Cerebellar nuclear complex (tissue), 1 donor: ENCODE data around the gene NLGN3.

ENCODE experiments used
- DNase-seq, 2 experiments: peaks; one replicate each; lab custom pipeline; 2025; lab: John Stamatoyannopoulos, UW

The NLGN3 gene

DNA sequence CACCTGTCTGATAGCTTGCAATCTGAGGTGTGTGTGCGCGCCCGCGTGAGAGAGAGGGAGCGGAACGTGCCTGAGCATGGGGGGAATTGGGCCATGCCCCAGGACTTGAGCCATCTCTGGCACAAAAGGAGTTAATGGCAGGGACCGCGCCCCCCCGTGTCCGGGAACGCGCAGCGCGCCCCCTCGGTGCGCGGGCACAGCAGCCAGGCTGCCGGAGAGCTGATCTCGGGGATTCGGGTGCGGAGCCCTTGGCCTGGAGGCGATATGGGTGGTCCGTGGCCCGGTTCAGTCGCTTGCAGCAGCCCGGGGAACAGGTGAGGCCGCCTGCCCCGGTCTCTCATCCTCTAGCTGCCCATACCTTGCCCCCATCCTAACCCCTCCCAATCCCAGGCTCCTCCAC lies at the start of gene NLGN3:
NLGN3 (plus strand) TSS at position 191 of the 400 bp plus-strand sequence. CDS start 2,909 bp downstream, outside the sequence.
- peak in 1 of 2 experiments; percentile 9 for DNase-seq

DNA sequence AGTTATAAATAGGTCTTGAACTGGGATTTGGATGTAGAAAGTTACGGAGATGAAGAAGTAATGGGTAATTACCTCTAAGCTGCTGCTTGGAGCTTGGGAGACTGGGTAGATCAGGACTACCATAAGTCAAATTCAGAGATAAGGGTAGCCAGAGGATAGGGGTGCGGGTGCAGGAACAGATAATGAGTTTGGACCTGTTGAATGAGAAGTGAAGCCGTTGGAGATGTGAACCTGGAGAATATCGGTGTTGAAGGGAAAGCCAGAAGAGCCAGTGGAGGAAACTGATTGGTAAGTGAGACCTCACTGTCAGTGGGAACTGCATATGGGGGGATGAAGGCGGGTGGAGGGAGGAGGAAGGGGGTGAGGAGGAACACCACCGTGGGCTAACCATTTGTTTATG lies 49.6 kb upstream of the NLGN3 start:
- DNase-seq = no peak

- peak; percentile 19 to 69 for DNase-seq
Observed at GRCh38 chrX:71095555-71095980, 49.1 kb upstream of the NLGN3 start, which contains the start of gene FOXO4. FOXO4 (plus strand) TSS chrX:71095851; CDS start chrX:71096529, 678 bp downstream.

- no peak for DNase-seq
Observed at GRCh38 chrX:71095981-71096759, 48.5 kb upstream of the NLGN3 start.

DNA sequence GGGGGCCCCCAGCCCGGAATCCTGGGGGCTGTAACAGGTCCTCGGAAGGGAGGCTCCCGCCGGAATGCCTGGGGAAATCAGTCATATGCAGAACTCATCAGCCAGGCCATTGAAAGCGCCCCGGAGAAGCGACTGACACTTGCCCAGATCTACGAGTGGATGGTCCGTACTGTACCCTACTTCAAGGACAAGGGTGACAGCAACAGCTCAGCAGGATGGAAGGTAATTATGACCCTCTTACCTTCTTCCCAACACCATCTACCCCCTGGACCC lies 47.9 kb upstream of the NLGN3 start:
- DNase-seq = no peak

- no peak for DNase-seq
Observed at GRCh38 chrX:71098302-71098701, 46.3 kb upstream of the NLGN3 start.

- no peak for DNase-seq
Observed at GRCh38 chrX:71098951-71099506, 45.6 kb upstream of the NLGN3 start.

GRCh38 chrX:71099736-71100135 lies 44.9 kb upstream of the NLGN3 start:
- DNase-seq = no peak

DNA sequence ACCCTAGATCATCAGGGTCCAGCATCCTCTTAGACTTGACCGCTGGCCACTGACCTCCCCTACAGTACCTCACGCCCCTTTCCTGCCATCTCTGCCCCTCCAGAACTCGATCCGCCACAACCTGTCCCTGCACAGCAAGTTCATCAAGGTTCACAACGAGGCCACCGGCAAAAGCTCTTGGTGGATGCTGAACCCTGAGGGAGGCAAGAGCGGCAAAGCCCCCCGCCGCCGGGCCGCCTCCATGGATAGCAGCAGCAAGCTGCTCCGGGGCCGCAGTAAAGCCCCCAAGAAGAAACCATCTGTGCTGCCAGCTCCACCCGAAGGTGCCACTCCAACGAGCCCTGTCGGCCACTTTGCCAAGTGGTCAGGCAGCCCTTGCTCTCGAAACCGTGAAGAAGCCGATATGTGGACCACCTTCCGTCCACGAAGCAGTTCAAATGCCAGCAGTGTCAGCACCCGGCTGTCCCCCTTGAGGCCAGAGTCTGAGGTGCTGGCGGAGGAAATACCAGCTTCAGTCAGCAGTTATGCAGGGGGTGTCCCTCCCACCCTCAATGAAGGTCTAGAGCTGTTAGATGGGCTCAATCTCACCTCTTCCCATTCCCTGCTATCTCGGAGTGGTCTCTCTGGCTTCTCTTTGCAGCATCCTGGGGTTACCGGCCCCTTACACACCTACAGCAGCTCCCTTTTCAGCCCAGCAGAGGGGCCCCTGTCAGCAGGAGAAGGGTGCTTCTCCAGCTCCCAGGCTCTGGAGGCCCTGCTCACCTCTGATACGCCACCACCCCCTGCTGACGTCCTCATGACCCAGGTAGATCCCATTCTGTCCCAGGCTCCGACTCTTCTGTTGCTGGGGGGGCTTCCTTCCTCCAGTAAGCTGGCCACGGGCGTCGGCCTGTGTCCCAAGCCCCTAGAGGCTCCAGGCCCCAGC lies 43.8 kb upstream of the NLGN3 start:
- DNase-seq = no peak

DNA sequence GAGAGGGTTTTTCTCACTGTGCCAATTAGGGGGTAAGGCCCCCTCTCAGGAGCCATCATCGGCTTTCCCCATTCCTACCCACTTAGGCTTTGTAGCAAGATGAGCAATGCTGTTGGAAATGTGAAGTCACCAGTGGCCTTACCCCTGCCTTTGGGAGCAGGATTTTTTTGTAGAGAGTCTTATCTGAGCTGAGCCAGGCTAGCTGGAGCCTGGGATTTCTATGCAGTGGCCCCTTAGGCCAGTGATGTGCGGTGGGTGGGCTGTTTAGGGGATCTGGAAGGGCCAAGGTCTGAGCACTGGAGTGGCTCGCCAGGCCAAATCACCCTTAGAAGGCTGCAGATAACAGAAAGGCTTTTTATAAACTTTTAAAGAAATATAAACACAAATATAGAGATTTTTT lies 42.3 kb upstream of the NLGN3 start:
- DNase-seq = no peak

- DNase-seq = no peak
Observed at GRCh38 chrX:71103110-71103983, 41.3 kb upstream of the NLGN3 start.

- DNase-seq = no peak
Observed at GRCh38 chrX:71105628-71106027, 39.0 kb upstream of the NLGN3 start.

- no peak for DNase-seq
Observed at GRCh38 chrX:71106427-71106826, 38.2 kb upstream of the NLGN3 start, which contains the start of gene CXorf65. CXorf65 (minus strand) TSS chrX:71106740; CDS start chrX:71106556, 184 bp downstream.

DNA sequence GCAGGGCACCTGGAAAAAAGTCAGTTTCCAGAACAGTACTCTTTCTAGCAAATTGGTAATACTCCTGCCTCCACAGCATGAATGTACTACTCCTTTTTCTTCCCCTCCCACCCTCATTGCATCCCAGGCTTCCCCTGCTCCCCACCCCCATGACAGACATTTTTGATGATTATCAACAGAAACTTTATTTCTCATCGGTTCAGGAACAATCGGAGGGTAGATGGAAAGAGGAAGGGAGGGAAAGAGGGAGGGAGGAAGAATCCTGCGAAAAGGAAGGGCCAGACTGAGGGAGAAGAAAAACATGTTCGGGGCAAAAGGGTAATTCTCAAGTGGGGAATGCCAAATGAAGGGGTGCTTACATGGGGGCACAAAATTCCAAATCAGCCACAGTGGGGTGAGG lies 37.4 kb upstream of the NLGN3 start:
- DNase-seq = no peak

DNA sequence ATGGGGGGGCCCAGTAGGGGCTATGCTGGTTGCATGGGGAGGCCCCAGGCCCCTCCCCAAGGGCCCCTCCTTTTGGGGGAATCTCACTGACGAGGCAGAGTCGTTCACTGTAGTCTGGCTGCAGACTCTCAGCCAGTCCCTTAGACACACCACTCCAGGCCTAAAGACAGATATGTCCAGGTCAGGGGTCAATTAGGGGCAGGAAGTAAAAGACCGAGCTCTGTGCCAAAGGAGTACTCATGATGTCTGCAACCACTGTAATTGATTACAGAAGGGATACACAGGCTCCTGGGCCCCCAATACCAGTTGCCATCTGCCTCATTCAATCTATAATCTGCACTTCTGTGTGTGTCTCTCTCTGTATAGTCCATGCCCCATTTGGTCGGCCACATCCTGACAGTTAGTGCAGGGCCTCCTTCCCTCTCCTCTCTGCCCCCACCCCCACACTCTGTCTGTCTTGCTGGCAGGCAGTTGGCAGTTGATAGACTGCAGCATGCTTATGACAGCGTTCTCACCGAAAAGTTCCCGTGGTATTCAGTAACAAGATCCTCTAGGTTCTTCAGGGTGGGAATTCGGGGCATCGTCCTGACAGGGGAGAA lies 36.8 kb upstream of the NLGN3 start:
- DNase-seq = no peak

DNA sequence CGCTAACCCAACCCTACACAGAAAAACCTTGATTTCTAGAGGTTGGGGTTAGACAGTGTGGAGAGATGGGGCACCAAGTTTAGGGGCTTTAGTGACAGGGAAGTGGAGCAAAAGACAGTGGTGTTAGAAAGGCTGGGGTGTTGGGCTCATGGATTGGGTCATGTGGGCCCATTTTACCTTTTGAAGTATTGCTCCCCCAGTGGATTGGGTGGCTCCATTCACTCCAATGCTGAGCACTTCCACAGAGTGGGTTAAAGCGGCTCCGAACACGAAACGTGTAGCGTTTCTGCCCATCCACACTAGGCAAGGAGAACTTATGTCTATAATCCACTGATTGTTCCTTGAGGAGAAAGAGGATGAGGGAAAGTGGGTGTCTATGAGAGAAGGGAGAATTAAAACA lies 35.6 kb upstream of the NLGN3 start:
- no peak for DNase-seq

DNA sequence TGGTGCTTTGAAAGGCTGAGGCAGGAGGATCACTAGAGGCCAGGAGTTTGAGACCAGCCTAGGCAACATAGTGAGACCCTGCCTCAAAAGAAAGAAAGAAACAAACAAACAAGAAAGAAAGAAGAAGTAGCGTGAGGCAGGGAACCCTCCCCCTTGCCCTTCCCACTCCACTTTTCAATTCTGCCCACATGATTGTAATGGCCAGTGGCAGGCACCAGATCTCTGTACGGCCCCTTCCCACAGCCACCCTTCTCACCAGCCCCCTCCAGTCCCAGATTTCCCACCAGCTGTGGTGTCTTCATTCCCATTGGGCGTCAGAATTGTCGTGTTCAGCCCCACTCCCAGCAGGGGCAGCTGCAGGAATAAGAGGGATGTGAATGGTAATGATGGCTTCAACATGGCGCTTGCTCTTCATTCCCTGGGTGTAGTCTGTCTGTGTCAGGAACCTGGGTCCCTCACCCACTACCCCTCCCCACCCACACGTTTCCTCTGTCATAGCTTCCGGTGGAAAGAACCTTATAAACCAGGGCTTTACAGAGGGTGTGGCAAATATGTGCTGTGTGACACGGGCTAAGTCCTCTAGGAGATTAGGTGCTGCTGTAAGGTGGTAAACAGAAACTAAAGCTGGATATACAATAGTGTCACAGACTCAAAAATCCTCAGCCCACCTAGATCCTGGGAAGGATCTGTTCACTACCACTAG lies 33.3 kb upstream of the NLGN3 start, which contains the start of gene IL2RG:
IL2RG (minus strand) TSS at position 437 of the 703 bp plus-strand sequence; CDS start at position 399, 38 bp downstream.
- DNase-seq = no peak

DNA sequence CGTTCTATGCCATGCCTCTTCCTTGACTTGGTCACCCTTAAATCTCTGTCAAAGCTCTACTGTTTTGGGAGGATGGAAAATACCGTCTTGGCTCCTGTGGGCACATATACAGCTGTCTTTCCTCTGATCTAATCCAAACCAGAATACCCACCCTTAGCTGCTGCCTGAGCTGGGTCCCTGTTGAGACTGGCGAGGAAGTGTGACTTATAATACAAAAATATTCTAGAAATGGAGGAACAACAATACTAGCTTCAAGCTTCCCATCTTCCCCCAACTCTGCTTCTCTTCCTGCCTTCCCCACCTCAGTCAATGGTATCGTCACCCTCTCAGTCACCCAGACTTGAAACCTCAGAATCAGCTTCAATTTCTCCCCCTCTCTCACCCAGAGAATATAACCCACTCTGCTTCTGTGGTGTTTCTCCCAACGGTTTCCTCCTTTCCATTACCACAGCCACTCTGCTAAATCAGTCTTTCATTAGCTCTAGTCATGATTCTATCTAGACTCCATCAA lies 32.7 kb upstream of the NLGN3 start:
- DNase-seq = no peak

DNA sequence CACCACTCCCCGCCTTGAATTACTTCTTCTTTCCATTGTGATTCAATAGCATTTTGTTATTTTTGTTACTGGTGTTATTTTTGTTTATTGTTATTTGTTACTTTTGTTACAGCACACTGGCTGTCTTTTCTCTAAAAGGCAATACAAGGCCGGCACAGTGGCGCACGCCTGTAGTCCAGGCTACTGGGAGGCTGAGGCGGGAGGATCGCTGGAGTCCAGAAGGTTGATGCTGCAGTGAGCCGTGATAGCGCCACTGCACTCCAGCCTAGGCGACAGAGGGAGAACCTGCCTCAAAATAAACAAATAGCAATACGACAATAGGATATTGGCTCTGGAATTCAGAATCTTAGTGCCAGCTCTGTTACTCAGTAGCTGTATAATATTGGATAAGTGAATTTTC lies 27.3 kb upstream of the NLGN3 start:
- no peak for DNase-seq
